Activated naive CD8-positive, alpha-beta T cell treated with anti-CD3 and anti-CD28 coated beads, Interleukin-2, amount 50 U/mL, for 24 hours (primary cell): ENCODE results near the gene METTL16.
A peak's percentile ranks its signal among the peaks of the same experiment; 100 is the strongest.

Experiments
- ATAC-seq: fragments of 150-1000 bp; cut with Tn5 transposase; one replicate; pipeline ENCODE4 v1.10.0; 2021
- DNase-seq: peaks from one replicate; pipeline ENCODE4 v3.0.0; 2021
- H3K27ac Mint-ChIP-seq: one replicate; pipeline ENCODE4 v1.8.0; 2021; ENCODE audit warnings: mild to moderate bottlenecking, mixed read lengths
- H3K27me3 Mint-ChIP-seq: one replicate; pipeline ENCODE4 v1.8.0; 2021; ENCODE audit warnings: mixed read lengths
- H3K36me3 Mint-ChIP-seq: one replicate; pipeline ENCODE4 v1.8.0; 2021; ENCODE audit warnings: low read depth, mixed read lengths
- H3K4me1 Mint-ChIP-seq: one replicate; pipeline ENCODE4 v1.8.0; 2021; ENCODE audit warnings: mixed read lengths
- H3K4me3 Mint-ChIP-seq: one replicate; pipeline ENCODE4 v1.8.0; 2021; ENCODE audit warnings: mild to moderate bottlenecking, moderate library complexity, mixed read lengths
- H3K9me3 Mint-ChIP-seq: one replicate; pipeline ENCODE4 v1.8.0; 2021; ENCODE audit warnings: mixed read lengths

The METTL16 gene

GRCh38 chr17:2484876-2485275 is 26.8 kb downstream of the METTL16 start:
- Mint-ChIP-seq H3K4me3 (no peak overlapping the region), H3K4me1 (peaks cover 44% of the 10 kb centered on the region), H3K36me3 (peaks cover 11% of the 10 kb centered on the region), H3K9me3 (no peaks in the 10 kb centered on the region), H3K27ac (no peak overlapping the region), H3K27me3 (no peaks in the 10 kb centered on the region)
- ATAC-seq (no peak), DNase-seq (no peak)

GRCh38 chr17:2483084-2483483 is 28.6 kb downstream of the METTL16 start:
- H3K4me3 Mint-ChIP-seq: no peak overlapping the region

DNA sequence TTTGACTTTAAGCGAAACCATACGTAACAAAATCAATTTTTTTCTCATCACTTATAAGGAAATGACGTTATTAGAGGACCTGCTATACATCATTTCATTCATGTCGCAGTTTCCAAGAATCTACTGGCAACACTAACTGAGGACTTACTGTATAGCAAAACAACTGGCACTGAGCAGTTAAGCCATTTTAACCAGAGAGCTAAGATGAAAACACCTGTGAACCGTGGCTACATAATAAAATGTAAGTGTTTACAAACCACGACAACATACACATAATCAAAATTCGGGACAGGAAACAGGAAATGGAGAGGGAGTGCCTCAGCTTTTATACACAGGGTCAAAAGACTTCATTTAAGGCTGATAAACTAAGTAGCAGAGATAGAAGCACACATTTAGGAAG is 29.5 kb downstream of the METTL16 start:
- Mint-ChIP-seq H3K4me3 (no peak overlapping the region), H3K27ac (peak overlapping the region; percentile 8), H3K4me1 (peaks cover 37% of the 10 kb centered on the region), H3K9me3 (no peaks in the 10 kb centered on the region), H3K36me3 (peaks cover 19% of the 10 kb centered on the region), H3K27me3 (no peaks in the 10 kb centered on the region)
- DNase-seq: no peak
- no peak for ATAC-seq

More at GRCh38 chr17:2483084-2483483, 28.6 kb downstream of the METTL16 start:
- Mint-ChIP-seq H3K36me3 (peaks cover 12% of the 10 kb centered on the region), H3K4me1 (peaks cover 40% of the 10 kb centered on the region), H3K9me3 (no peaks in the 10 kb centered on the region), H3K27ac (no peak overlapping the region), H3K27me3 (no peaks in the 10 kb centered on the region)
- DNase-seq (no peak), ATAC-seq (no peak)

DNA sequence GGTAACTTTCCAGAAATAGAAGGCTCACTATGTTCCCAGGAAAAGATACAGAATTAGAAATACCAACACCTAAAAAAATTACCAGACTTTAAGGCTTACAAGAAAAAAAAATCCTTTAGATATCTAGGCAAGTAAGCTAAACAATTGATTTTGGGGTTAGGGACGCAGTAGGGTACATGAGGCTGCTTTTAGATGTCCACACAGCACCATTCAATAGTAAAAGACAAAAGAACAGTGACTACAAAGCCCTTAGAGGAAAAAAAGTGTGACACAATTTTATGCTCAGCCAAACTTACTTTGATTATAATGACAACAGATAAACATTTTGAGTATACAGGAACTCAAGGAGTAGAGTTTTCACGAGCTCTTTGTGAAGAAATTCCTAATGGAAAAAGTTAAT is 29.9 kb downstream of the METTL16 start:
- Mint-ChIP-seq H3K27me3 (no peaks in the 10 kb centered on the region), H3K4me1 (peaks cover 32% of the 10 kb centered on the region), H3K4me3 (no peak overlapping the region), H3K27ac (no peak overlapping the region), H3K9me3 (no peaks in the 10 kb centered on the region), H3K36me3 (peaks cover 17% of the 10 kb centered on the region)
- DNase-seq (no peak), ATAC-seq (no peak)

DNA sequence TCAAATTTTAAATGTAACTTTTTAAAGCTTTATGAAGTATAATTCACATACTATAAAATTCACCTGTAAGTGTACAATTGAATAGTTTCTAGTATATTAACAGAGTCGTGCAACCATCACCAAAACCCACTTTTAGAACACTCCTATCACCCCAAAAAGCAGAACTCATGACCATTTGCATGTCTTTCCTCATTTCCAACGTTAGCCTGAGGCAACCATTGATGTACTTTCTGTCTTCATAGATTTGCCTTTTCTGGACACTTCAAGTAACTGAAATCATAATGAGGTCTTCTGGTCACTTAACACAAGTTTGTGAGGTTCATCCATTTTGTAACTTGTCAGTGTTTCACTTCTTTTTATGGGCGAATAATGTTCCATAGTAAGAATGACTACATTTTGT is 33.2 kb downstream of the METTL16 start:
- peaks cover 21% of the 10 kb centered on the region for H3K4me1 Mint-ChIP-seq
- H3K27ac Mint-ChIP-seq: no peak overlapping the region
- no peak for DNase-seq
- no peaks in the 10 kb centered on the region for H3K27me3 Mint-ChIP-seq
- peaks cover 34% of the 10 kb centered on the region for H3K36me3 Mint-ChIP-seq
- H3K9me3 Mint-ChIP-seq: no peaks in the 10 kb centered on the region
- H3K4me3 Mint-ChIP-seq: no peak overlapping the region
- no peak for ATAC-seq

DNA sequence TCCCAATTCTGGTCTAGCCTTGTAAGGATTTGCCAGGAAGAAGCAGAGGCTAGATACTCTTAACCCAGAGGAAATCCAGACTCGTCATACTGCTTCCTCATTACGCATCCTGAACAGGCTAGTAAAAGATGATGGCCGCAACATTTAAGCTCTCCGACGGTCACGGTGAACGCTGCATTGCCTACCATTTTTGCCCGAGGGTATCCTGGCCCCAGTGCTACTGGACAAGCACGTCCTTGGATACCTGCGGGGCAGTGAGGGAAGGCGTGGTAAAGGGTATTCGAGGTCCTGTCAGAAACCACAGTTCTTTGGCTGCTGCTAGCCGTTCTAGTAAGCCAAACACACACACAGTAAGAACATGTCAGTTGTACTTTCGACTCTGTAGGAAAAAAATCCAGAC is 36.6 kb downstream of the METTL16 start:
- DNase-seq (no peak), ATAC-seq (no peak)
- Mint-ChIP-seq H3K9me3 (no peaks in the 10 kb centered on the region), H3K27ac (no peak overlapping the region), H3K4me3 (no peak overlapping the region), H3K36me3 (peaks cover 48% of the 10 kb centered on the region), H3K4me1 (no peaks in the 10 kb centered on the region), H3K27me3 (no peaks in the 10 kb centered on the region)

DNA sequence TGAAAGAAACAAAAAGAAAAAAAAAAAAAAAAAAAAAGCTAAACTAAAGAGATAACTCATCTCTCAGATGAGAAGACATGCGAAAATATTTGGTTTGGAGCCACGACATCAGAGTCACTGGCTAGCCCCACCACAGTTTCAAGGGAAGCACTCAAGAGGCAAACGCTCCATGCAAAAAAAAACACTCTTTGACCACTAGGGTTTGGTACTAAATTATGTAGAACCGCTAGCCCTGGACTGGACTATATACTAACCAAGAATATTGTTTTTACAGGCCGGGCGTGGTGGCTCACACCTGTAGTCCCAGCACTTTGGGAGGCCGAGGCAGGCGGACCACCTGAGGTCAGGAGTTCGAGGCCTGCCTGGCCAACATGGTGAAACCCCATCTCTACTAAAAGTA is 37.3 kb downstream of the METTL16 start:
- Mint-ChIP-seq H3K9me3 (no peaks in the 10 kb centered on the region), H3K4me3 (no peak overlapping the region), H3K27me3 (no peaks in the 10 kb centered on the region), H3K36me3 (peaks cover 53% of the 10 kb centered on the region), H3K27ac (no peak overlapping the region), H3K4me1 (no peaks in the 10 kb centered on the region)
- ATAC-seq (no peak), DNase-seq (no peak)

DNA sequence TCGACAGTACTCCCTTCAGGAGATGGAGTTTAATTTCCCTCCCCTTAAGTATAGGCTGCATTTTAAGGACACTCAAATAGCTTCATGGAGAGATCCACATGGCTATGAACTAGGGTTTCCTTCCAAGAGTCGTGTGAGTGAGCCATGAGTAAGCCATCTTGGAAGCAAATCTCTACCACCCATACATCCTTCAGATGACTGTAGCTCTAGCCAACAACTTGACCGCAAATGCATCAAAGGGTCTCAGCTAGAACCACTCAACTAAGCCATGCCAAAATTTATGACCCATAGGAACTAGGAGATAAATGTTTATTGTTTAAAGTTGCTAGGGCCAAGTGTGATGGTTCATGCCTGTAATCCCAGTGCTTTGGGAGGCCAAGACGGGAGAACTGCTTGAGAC is 43.4 kb downstream of the METTL16 start:
- no peak for DNase-seq
- Mint-ChIP-seq H3K27me3 (no peaks in the 10 kb centered on the region), H3K4me3 (no peak overlapping the region), H3K9me3 (no peaks in the 10 kb centered on the region), H3K36me3 (peaks cover 36% of the 10 kb centered on the region), H3K27ac (no peak overlapping the region), H3K4me1 (no peaks in the 10 kb centered on the region)
- ATAC-seq: no peak

- H3K4me3 Mint-ChIP-seq: no peak overlapping the region
- H3K27me3 Mint-ChIP-seq: no peaks in the 10 kb centered on the region
- DNase-seq (no peak), ATAC-seq (no peak)
- H3K27ac Mint-ChIP-seq: no peak overlapping the region
- no peaks in the 10 kb centered on the region for H3K9me3 Mint-ChIP-seq
- H3K4me1 Mint-ChIP-seq: no peaks in the 10 kb centered on the region
- peaks cover 43% of the 10 kb centered on the region for H3K36me3 Mint-ChIP-seq
Observed at GRCh38 chr17:2466931-2467330, 44.8 kb downstream of the METTL16 start.

- H3K36me3 Mint-ChIP-seq: peaks cover 42% of the 10 kb centered on the region
- no peak overlapping the region for H3K27ac Mint-ChIP-seq
- H3K4me1 Mint-ChIP-seq: peaks cover 3% of the 10 kb centered on the region
- no peak overlapping the region for H3K4me3 Mint-ChIP-seq
- H3K9me3 Mint-ChIP-seq: no peaks in the 10 kb centered on the region
- no peak for DNase-seq
- ATAC-seq: no peak
- H3K27me3 Mint-ChIP-seq: no peaks in the 10 kb centered on the region
Observed at GRCh38 chr17:2462481-2462880, 49.2 kb downstream of the METTL16 start.

DNA sequence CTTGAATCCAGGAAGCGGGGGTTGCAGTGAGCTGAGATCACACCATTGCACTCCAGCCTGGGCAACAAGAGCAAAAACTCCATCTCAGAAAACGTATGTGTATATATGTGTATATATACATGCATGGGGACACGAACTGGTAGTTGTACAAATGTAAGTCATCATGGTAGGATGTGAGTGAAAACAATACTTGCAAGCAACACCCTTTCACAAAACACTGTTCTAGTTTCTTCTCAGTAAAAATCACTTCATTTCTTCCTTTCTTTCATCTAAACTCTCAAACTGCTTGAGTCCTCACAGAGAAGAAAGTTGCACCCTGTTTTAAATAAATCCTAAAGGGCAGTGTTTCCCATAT is 51.8 kb downstream of the METTL16 start:
- ATAC-seq (no peak), DNase-seq (no peak)
- peaks cover 3% of the 10 kb centered on the region for H3K4me1 Mint-ChIP-seq
- no peaks in the 10 kb centered on the region for H3K27me3 Mint-ChIP-seq
- no peak overlapping the region for H3K27ac Mint-ChIP-seq
- peaks cover 40% of the 10 kb centered on the region for H3K36me3 Mint-ChIP-seq
- no peaks in the 10 kb centered on the region for H3K9me3 Mint-ChIP-seq
- no peak overlapping the region for H3K4me3 Mint-ChIP-seq

DNA sequence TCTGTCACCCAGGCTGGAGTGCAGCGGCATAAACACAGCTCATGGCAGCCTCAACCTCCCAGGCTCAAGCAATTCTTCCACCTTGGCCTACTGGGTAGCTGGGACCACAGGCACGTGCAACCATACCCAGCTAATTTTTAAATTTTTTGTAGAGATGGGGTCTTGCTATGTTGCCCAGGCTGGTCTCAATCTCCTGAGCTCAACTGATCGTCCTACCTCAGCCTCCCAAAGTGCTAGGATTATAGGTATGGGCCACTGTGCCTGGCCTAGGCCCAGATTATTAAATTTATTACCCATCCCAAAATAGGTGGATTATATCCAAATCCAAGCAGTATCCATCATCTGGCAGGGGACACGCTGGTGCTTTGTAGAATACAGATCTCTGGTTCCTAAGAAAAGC is 53.8 kb downstream of the METTL16 start:
- no peak overlapping the region for H3K4me3 Mint-ChIP-seq
- ATAC-seq (no peak), DNase-seq (no peak)
- H3K4me1 Mint-ChIP-seq: peaks cover 14% of the 10 kb centered on the region
- H3K27me3 Mint-ChIP-seq: no peaks in the 10 kb centered on the region
- peaks cover 27% of the 10 kb centered on the region for H3K36me3 Mint-ChIP-seq
- no peak overlapping the region for H3K27ac Mint-ChIP-seq
- no peaks in the 10 kb centered on the region for H3K9me3 Mint-ChIP-seq

DNA sequence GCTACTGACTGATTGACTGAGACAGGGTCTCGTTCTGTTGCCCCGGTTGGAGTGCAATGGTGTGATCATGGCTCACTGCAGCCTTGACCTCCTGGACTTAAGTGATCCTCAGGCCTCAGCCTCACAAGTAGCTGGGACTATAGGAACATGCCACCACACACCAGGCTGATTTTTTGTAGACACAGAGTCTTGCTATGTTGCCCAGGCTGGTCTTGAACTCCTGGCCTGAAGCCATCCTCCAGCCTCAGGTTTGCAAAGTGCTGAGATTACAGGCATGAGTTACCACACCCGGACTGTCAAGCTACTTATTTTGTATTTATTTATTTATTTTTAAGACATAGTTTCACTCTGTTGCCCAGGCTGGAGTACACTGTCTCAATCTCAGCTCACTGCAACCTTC is 55.2 kb downstream of the METTL16 start:
- Mint-ChIP-seq H3K4me1 (peaks cover 14% of the 10 kb centered on the region), H3K27me3 (no peaks in the 10 kb centered on the region), H3K9me3 (no peaks in the 10 kb centered on the region), H3K27ac (no peak overlapping the region), H3K36me3 (peaks cover 16% of the 10 kb centered on the region), H3K4me3 (no peak overlapping the region)
- DNase-seq (no peak), ATAC-seq (no peak)

DNA sequence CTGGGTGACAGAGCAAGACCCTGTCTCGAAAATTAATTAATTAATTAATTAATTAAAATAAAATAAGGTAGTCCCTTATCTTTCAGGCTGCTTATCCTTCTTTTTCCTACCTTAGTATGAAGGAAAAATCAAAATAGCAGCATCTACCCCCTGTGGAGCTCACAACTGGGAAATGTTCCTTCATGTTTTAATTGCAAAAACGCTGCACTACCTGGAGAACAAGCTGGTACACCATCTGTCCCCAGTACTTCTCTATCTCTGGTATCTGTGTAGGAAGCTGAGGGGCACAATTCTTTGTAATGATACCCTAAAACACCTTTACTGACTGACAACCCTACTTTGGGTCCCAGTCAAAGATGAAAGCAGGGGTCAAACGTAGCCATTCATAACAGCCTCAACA is 55.7 kb downstream of the METTL16 start:
- Mint-ChIP-seq H3K4me3 (no peak overlapping the region), H3K9me3 (no peaks in the 10 kb centered on the region), H3K4me1 (peaks cover 14% of the 10 kb centered on the region), H3K27ac (no peak overlapping the region), H3K36me3 (peaks cover 16% of the 10 kb centered on the region), H3K27me3 (no peaks in the 10 kb centered on the region)
- no peak for DNase-seq
- ATAC-seq: no peak

DNA sequence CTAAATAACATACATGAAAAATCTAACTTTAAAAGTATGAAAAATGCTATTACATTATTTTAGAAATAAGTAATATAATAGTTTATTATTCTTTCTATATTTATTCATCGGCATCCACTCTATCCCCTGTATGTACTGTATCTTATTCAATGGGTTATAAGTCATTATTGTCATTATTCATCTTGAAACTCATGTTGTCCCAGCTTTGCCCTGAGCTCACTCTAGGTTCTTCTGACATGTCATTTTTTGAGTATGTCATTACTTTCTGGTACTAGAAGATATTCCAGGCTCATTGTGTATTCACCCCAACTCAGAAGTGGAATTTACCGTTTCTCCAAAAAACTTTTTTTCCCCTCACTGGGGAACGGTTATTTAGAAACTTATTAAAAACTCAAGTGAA is 57.8 kb downstream of the METTL16 start:
- peaks cover 12% of the 10 kb centered on the region for H3K4me1 Mint-ChIP-seq
- ATAC-seq (peak; percentile 36), DNase-seq (no peak)
- H3K27me3 Mint-ChIP-seq: no peaks in the 10 kb centered on the region
- H3K36me3 Mint-ChIP-seq: peaks cover 13% of the 10 kb centered on the region
- no peak overlapping the region for H3K27ac Mint-ChIP-seq
- H3K9me3 Mint-ChIP-seq: no peaks in the 10 kb centered on the region
- H3K4me3 Mint-ChIP-seq: no peak overlapping the region

GRCh38 chr17:2453325-2453724 is 58.4 kb downstream of the METTL16 start:
- Mint-ChIP-seq H3K27ac (no peak overlapping the region), H3K36me3 (peaks cover 9% of the 10 kb centered on the region), H3K9me3 (no peaks in the 10 kb centered on the region), H3K27me3 (no peaks in the 10 kb centered on the region), H3K4me3 (no peak overlapping the region), H3K4me1 (peaks cover 12% of the 10 kb centered on the region)
- no peak for DNase-seq
- no peak for ATAC-seq
